B cell (primary cell): ENCODE data around the gene P4HA1.
"Not testable (repeated sequence)": the region's sequence is repeated elsewhere in the genome, so short reads cannot be mapped to it uniquely, and the experiment has no call there.

ENCODE experiments used
- CTCF ChIP-seq: fragments of 200-600 bp; IDR thresholded peaks from one replicate; pipeline ENCODE4 v1.8.0; 2022; ENCODE audit warnings: antibody characterized with exemption, mild to moderate bottlenecking
- EZH2 ChIP-seq: IDR thresholded peaks from 2 replicates; pipeline ENCODE4 v1.6.1; 2012; ENCODE audit warnings: borderline replicate concordance, low read depth, mild to moderate bottlenecking, moderate library complexity, low read length; ENCODE audit not compliant: insufficient read depth, poor library complexity, severe bottlenecking

GRCh38 chr10:72984618-72985017 is 112.0 kb downstream of the P4HA1 start:
- not testable (repeated sequence) for TF ChIP-seq CTCF, EZH2
